ENCODE measurements around the gene ZKSCAN4. TPM values are rescaled to one million over a fixed set of nuclear protein-coding genes. Genes with fewer than 3 reads are reported as not detected.

ZKSCAN4 gene
- total and polyA plus RNA-seq, 3 donors from 2014 or later, result 7.2 to 23.2 (median 8.8) TPM

GRCh38 chr6:28208111-28208659 is 43.9 kb downstream of the ZKSCAN4 start:
- no peak overlapping the region for H3K27ac ChIP-seq
- TF ChIP-seq CTCF (IDR thresholded peaks at IDR 0.05), result no peak
- 6 to 12% methylated on average over 23 of the region's 23 CpGs for WGBS, 2 donors
- H3K9me3 ChIP-seq, result no peaks in the 10 kb centered on the region
- DNase-seq, result no peak
- H3K36me3 ChIP-seq (ENCODE audit: low read depth, missing control alignments), result no peaks in the 10 kb centered on the region
- H3K4me3 ChIP-seq, result peak overlapping the region; percentile 17 to 38
- H3K27me3 ChIP-seq, result no peaks in the 10 kb centered on the region
- intact Hi-C loops (cut with DNase I; ENCODE audit: low total_unique reads), result no loop called here
- no peaks in the 10 kb centered on the region for H3K4me1 ChIP-seq

GRCh38 chr6:28207510-28208110 is 44.5 kb downstream of the ZKSCAN4 start:
- intact Hi-C loops (cut with DNase I; ENCODE audit: low total_unique reads), result no loop called here
- peak overlapping the region; percentile 17 to 38 for H3K4me3 ChIP-seq
- TF ChIP-seq CTCF (IDR thresholded peaks at IDR 0.05), result no peak
- TF ChIP-seq POLR2A (IDR thresholded peaks at IDR 0.05), result no peak
- H3K36me3 ChIP-seq (ENCODE audit: low read depth, missing control alignments), result no peaks in the 10 kb centered on the region
- no peak overlapping the region for H3K27ac ChIP-seq
- H3K27me3 ChIP-seq, result no peaks in the 10 kb centered on the region
- 2 to 6% methylated on average over 27 to 35 of the region's 35 CpGs for WGBS, 2 donors
- DNase-seq, result no peak
- no peaks in the 10 kb centered on the region for H3K4me1 ChIP-seq
- no peaks in the 10 kb centered on the region for H3K9me3 ChIP-seq

- H3K4me3 ChIP-seq, result peak overlapping the region; percentile 17 to 38
- 3 to 5% methylated on average over 15 of the region's 15 CpGs for WGBS, 2 donors
- no peaks in the 10 kb centered on the region for H3K4me1 ChIP-seq
- intact Hi-C loops (cut with DNase I; ENCODE audit: low total_unique reads), result no loop called here
- no peaks in the 10 kb centered on the region for H3K36me3 ChIP-seq (ENCODE audit: low read depth, missing control alignments)
- no peak for TF ChIP-seq POLR2A (IDR thresholded peaks at IDR 0.05)
- no peak for TF ChIP-seq CTCF (IDR thresholded peaks at IDR 0.05)
- no peaks in the 10 kb centered on the region for H3K9me3 ChIP-seq
- no peak for DNase-seq
- no peak overlapping the region for H3K27ac ChIP-seq
- H3K27me3 ChIP-seq, result no peaks in the 10 kb centered on the region
Observed at GRCh38 chr6:28206928-28207509, 45.0 kb downstream of the ZKSCAN4 start.

- Histone ChIP-seq H3K9me3 (no peaks in the 10 kb centered on the region), H3K4me1 (no peaks in the 10 kb centered on the region), H3K4me3 (no peak overlapping the region), H3K27me3 (no peaks in the 10 kb centered on the region), H3K27ac (no peak overlapping the region), H3K36me3 (ENCODE audit: low read depth, missing control alignments) (no peaks in the 10 kb centered on the region)
- DNase-seq, result no peak
- WGBS, 2 donors, result 35 to 36% methylated on average over 3 of the region's 3 CpGs
- TF ChIP-seq POLR2A (IDR thresholded peaks at IDR 0.05) (no peak), CTCF (IDR thresholded peaks at IDR 0.05) (no peak)
- intact Hi-C loops (cut with DNase I; ENCODE audit: low total_unique reads), result no loop called here
Observed at GRCh38 chr6:28206527-28206926, 45.5 kb downstream of the ZKSCAN4 start.

GRCh38 chr6:28205879-28206278 is 46.2 kb downstream of the ZKSCAN4 start:
- intact Hi-C loops (cut with DNase I; ENCODE audit: low total_unique reads), result no loop called here
- no peak for DNase-seq

More at GRCh38 chr6:28205879-28206278, 46.2 kb downstream of the ZKSCAN4 start:
- H3K4me1 ChIP-seq, result no peaks in the 10 kb centered on the region
- 59 to 61% methylated on average over 1 of the region's 1 CpG for WGBS, 2 donors
- H3K27me3 ChIP-seq, result no peaks in the 10 kb centered on the region
- H3K4me3 ChIP-seq, result no peak overlapping the region
- TF ChIP-seq CTCF (IDR thresholded peaks at IDR 0.05) (no peak), POLR2A (IDR thresholded peaks at IDR 0.05) (no peak)
- H3K27ac ChIP-seq, result no peak overlapping the region
- H3K36me3 ChIP-seq (ENCODE audit: low read depth, missing control alignments), result no peaks in the 10 kb centered on the region
- H3K9me3 ChIP-seq, result no peaks in the 10 kb centered on the region
